ENCODE results near the gene SKAP1. TPM values are rescaled to one million over a fixed set of nuclear protein-coding genes. Genes with fewer than 3 reads are reported as not detected.

The SKAP1 gene
- total RNA-seq, 5 donors from 2014 or later (not counting 1 experiment from before 2014, with no cell fraction given) = 71.5 to 142 (median 80.4) TPM

GRCh38 chr17:48241770-48242497 is 188.1 kb downstream of the SKAP1 start:
- Histone ChIP-seq H3K27me3 (replicated peaks in 1 of 2; ENCODE audit: control insufficient read depth in 2 of 2, extremely low read depth in 1 of 2, insufficient read depth in 2 of 2, low read length in 1 of 2) (no peaks in the 10 kb centered on the region), H3K27ac (ENCODE audit: low read length) (no peak overlapping the region), H3K36me3 (ENCODE audit: control insufficient read depth in 2 of 2, extremely low read depth in 1 of 2, insufficient read depth in 1 of 2, low read length in 1 of 2) (no peaks in the 10 kb centered on the region), H3K9me3 (no peaks in the 10 kb centered on the region), H3K4me1 (ENCODE audit: control insufficient read depth in 1 of 2, extremely low read depth in 1 of 2, insufficient read depth in 2 of 2, low read length in 2 of 2) (peaks cover 22 to 25% of the 10 kb centered on the region in 2 experiments), H3K4me3 (ENCODE audit: control insufficient read depth in 1 of 2, extremely low read depth in 1 of 2, low read length in 1 of 2) (no peak overlapping the region)
- ChIA-PET POLR2A (no interaction called here), CTCF (interaction anchor here (0.5 to 1.1 kb wide), 6 partner anchors 9 to 292 kb away, joined by 3 to 4 read pairs (median 4); no protein-coding TSS in a partner anchor)
- Mint-ChIP-seq H3K9me3 (no peaks in the 10 kb centered on the region), H3K4me3 (no peak overlapping the region), H3K36me3 (peaks cover 12% of the 10 kb centered on the region), H3K27ac (peak overlapping the region; percentile 4 to 5), H3K4me1 (peaks cover 80 to 86% (median 85%) of the 10 kb centered on the region in 3 donors), H3K27me3 (no peaks in the 10 kb centered on the region)
- ATAC-seq (replicated peaks in 1 of 4) (no peak), DNase-seq (no peak)
- WGBS (ENCODE audit: insufficient coverage) = 89% methylated on average over 3 of the region's 7 CpGs

GRCh38 chr17:48241131-48241591 is 188.9 kb downstream of the SKAP1 start:
- H3K27ac ChIP-seq (ENCODE audit: low read length) = no peak overlapping the region
- Mint-ChIP-seq H3K4me1 (peaks cover 80 to 85% (median 85%) of the 10 kb centered on the region in 3 donors), H3K27ac (peak overlapping the region in 1 of 2 donors; percentile 5), H3K9me3 (no peaks in the 10 kb centered on the region), H3K27me3 (no peaks in the 10 kb centered on the region), H3K4me3 (no peak overlapping the region), H3K36me3 (peaks cover 9% of the 10 kb centered on the region)
- H3K36me3 ChIP-seq (ENCODE audit: control insufficient read depth in 2 of 2, extremely low read depth in 1 of 2, insufficient read depth in 1 of 2, low read length in 1 of 2) = no peaks in the 10 kb centered on the region
- H3K4me1 ChIP-seq (ENCODE audit: control insufficient read depth in 1 of 2, extremely low read depth in 1 of 2, insufficient read depth in 2 of 2, low read length in 2 of 2) = peaks cover 22 to 25% of the 10 kb centered on the region in 2 experiments
- no peaks in the 10 kb centered on the region for H3K27me3 ChIP-seq (replicated peaks in 1 of 2; ENCODE audit: control insufficient read depth in 2 of 2, extremely low read depth in 1 of 2, insufficient read depth in 2 of 2, low read length in 1 of 2)
- H3K4me3 ChIP-seq (ENCODE audit: control insufficient read depth in 1 of 2, extremely low read depth in 1 of 2, low read length in 1 of 2) = no peak overlapping the region
- peak in 3 of 4 experiments; percentile 49 to 70 (median 56) for ATAC-seq (replicated peaks in 1 of 4)
- WGBS (ENCODE audit: insufficient coverage) = 0% methylated on average over 1 of the region's 1 CpG
- no peaks in the 10 kb centered on the region for H3K9me3 ChIP-seq
- ChIA-PET POLR2A (interaction anchor here in 1 of 2 donors (0.5 kb wide), 1 partner anchor 373 kb away, joined by 3 read pairs; no protein-coding TSS in a partner anchor), CTCF (interaction anchor here in 1 of 2 donors (1.0 to 1.1 kb wide), 3 partner anchors 10 to 47 kb away, joined by 3 to 4 read pairs (median 3); no protein-coding TSS in a partner anchor)
- peak in 2 of 35 experiments; percentile 12 to 15 for DNase-seq

GRCh38 chr17:48240562-48241130 is 189.4 kb downstream of the SKAP1 start:
- ChIA-PET POLR2A (interaction anchor here in 1 of 2 donors (0.5 kb wide), 1 partner anchor 373 kb away, joined by 3 read pairs; no protein-coding TSS in a partner anchor), CTCF (interaction anchor here in 1 of 2 donors (0.9 to 1.1 kb wide), 5 partner anchors 10 to 95 kb away, joined by 3 to 5 read pairs (median 3); no protein-coding TSS in a partner anchor)
- 60% methylated on average over 1 of the region's 2 CpGs for WGBS (ENCODE audit: insufficient coverage)
- DNase-seq (no peak), ATAC-seq (replicated peaks in 1 of 4) (no peak)
- Mint-ChIP-seq H3K27ac (no peak overlapping the region), H3K36me3 (peaks cover 9% of the 10 kb centered on the region), H3K9me3 (no peaks in the 10 kb centered on the region), H3K4me1 (peaks cover 80 to 89% (median 88%) of the 10 kb centered on the region in 3 donors), H3K4me3 (no peak overlapping the region), H3K27me3 (no peaks in the 10 kb centered on the region)
- Histone ChIP-seq H3K4me1 (ENCODE audit: control insufficient read depth in 1 of 2, extremely low read depth in 1 of 2, insufficient read depth in 2 of 2, low read length in 2 of 2) (peaks cover 21 to 25% of the 10 kb centered on the region in 2 experiments), H3K27ac (ENCODE audit: low read length) (no peak overlapping the region), H3K9me3 (no peaks in the 10 kb centered on the region), H3K36me3 (ENCODE audit: control insufficient read depth in 2 of 2, extremely low read depth in 1 of 2, insufficient read depth in 1 of 2, low read length in 1 of 2) (no peaks in the 10 kb centered on the region), H3K4me3 (ENCODE audit: control insufficient read depth in 1 of 2, extremely low read depth in 1 of 2, low read length in 1 of 2) (no peak overlapping the region), H3K27me3 (replicated peaks in 1 of 2; ENCODE audit: control insufficient read depth in 2 of 2, extremely low read depth in 1 of 2, insufficient read depth in 2 of 2, low read length in 1 of 2) (no peaks in the 10 kb centered on the region)

GRCh38 chr17:48240122-48240521 is 189.9 kb downstream of the SKAP1 start:
- POLR2A ChIA-PET = no interaction called here
- Mint-ChIP-seq H3K27me3 (no peaks in the 10 kb centered on the region), H3K4me1 (peaks cover 77 to 89% (median 88%) of the 10 kb centered on the region in 3 donors), H3K36me3 (peaks cover 12% of the 10 kb centered on the region), H3K27ac (peak overlapping the region in 1 of 2 donors; percentile 10), H3K9me3 (no peaks in the 10 kb centered on the region), H3K4me3 (no peak overlapping the region)
- 100% methylated on average over 1 of the region's 2 CpGs for WGBS (ENCODE audit: insufficient coverage)
- Histone ChIP-seq H3K27me3 (replicated peaks in 1 of 2; ENCODE audit: control insufficient read depth in 2 of 2, extremely low read depth in 1 of 2, insufficient read depth in 2 of 2, low read length in 1 of 2) (no peaks in the 10 kb centered on the region), H3K9me3 (no peaks in the 10 kb centered on the region), H3K36me3 (ENCODE audit: control insufficient read depth in 2 of 2, extremely low read depth in 1 of 2, insufficient read depth in 1 of 2, low read length in 1 of 2) (peaks cover 0 to 4% of the 10 kb centered on the region in 2 donors), H3K4me3 (ENCODE audit: control insufficient read depth in 1 of 2, extremely low read depth in 1 of 2, low read length in 1 of 2) (no peak overlapping the region), H3K4me1 (ENCODE audit: control insufficient read depth in 1 of 2, extremely low read depth in 1 of 2, insufficient read depth in 2 of 2, low read length in 2 of 2) (peaks cover 18 to 25% of the 10 kb centered on the region in 2 experiments), H3K27ac (ENCODE audit: low read length) (no peak overlapping the region)
- CTCF ChIA-PET = interaction anchor here (0.6 to 1.1 kb wide), 5 partner anchors 19 to 707 kb away, joined by 3 to 5 read pairs (median 5); no protein-coding TSS in a partner anchor
- no peak for DNase-seq
- ATAC-seq (replicated peaks in 1 of 4) = no peak

GRCh38 chr17:48239603-48239995 is 190.4 kb downstream of the SKAP1 start:
- WGBS (ENCODE audit: insufficient coverage) = no CpG with 5 or more reads among the region's 1 CpG
- no peak overlapping the region for H3K4me3 Mint-ChIP-seq
- POLR2A ChIA-PET = no interaction called here
- Histone ChIP-seq H3K36me3 (ENCODE audit: control insufficient read depth in 2 of 2, extremely low read depth in 1 of 2, insufficient read depth in 1 of 2, low read length in 1 of 2) (peaks cover 0 to 4% of the 10 kb centered on the region in 2 donors), H3K27me3 (replicated peaks in 1 of 2; ENCODE audit: control insufficient read depth in 2 of 2, extremely low read depth in 1 of 2, insufficient read depth in 2 of 2, low read length in 1 of 2) (no peaks in the 10 kb centered on the region), H3K4me3 (ENCODE audit: control insufficient read depth in 1 of 2, extremely low read depth in 1 of 2, low read length in 1 of 2) (no peak overlapping the region), H3K9me3 (no peaks in the 10 kb centered on the region), H3K4me1 (ENCODE audit: control insufficient read depth in 1 of 2, extremely low read depth in 1 of 2, insufficient read depth in 2 of 2, low read length in 2 of 2) (peaks cover 18 to 24% of the 10 kb centered on the region in 2 experiments), H3K27ac (ENCODE audit: low read length) (no peak overlapping the region)
- CTCF ChIA-PET = interaction anchor here (0.6 to 1.3 kb wide), 7 partner anchors 11 to 707 kb away, joined by 3 to 5 read pairs (median 4); no protein-coding TSS in a partner anchor
- no peaks in the 10 kb centered on the region for H3K27me3 Mint-ChIP-seq
- peaks cover 76 to 87% (median 84%) of the 10 kb centered on the region in 3 donors for H3K4me1 Mint-ChIP-seq
- H3K27ac Mint-ChIP-seq = peak overlapping the region in 1 of 2 donors; percentile 21
- DNase-seq (no peak), ATAC-seq (replicated peaks in 1 of 4) (no peak)
- peaks cover 16% of the 10 kb centered on the region for H3K36me3 Mint-ChIP-seq
- H3K9me3 Mint-ChIP-seq = no peaks in the 10 kb centered on the region

Data from T-cell (primary cell).